ENCODE results near the gene PGAM2. TPM values are rescaled to one million over a fixed set of nuclear protein-coding genes. Genes with fewer than 3 reads are reported as not detected.

The PGAM2 gene
- total RNA-seq, 4 donors from 2014 or later = 0.57 to 1.6 (median 1.3) TPM; not detected in 1

GRCh38 chr7:44062903-44063295, 2.5 kb downstream of the PGAM2 start:
- intact Hi-C loops (cut with DNase I) = no loop called here
- Histone ChIP-seq H3K36me3 (peaks cover 32 to 51% (median 47%) of the 10 kb centered on the region in 3 donors), H3K27ac (no peak overlapping the region), H3K27me3 (no peaks in the 10 kb centered on the region), H3K4me1 (peaks cover 24 to 61% (median 34%) of the 10 kb centered on the region in 3 donors), H3K4me3 (no peak overlapping the region), H3K9me3 (no peaks in the 10 kb centered on the region)
- WGBS, 2 donors = 75% methylated on average over 1 of the region's 3 CpGs; no CpG with 5 or more reads in 1 of the 2 donors
- no peak for DNase-seq
- TF ChIP-seq POLR2A (IDR thresholded peaks at IDR 0.05) = no peak
- no peak for TF ChIP-seq CTCF (IDR thresholded peaks at IDR 0.05)

- Histone ChIP-seq H3K4me1 (peaks cover 24 to 67% (median 36%) of the 10 kb centered on the region in 3 donors), H3K4me3 (no peak overlapping the region), H3K27ac (no peak overlapping the region), H3K27me3 (no peaks in the 10 kb centered on the region), H3K36me3 (peaks cover 37 to 57% (median 52%) of the 10 kb centered on the region in 3 donors), H3K9me3 (no peaks in the 10 kb centered on the region)
- no peak for DNase-seq
- TF ChIP-seq CTCF (IDR thresholded peaks at IDR 0.05) (no peak), POLR2A (IDR thresholded peaks at IDR 0.05) (no peak)
- intact Hi-C loops (cut with DNase I) = no loop called here
- WGBS, 2 donors = 83 to 100% methylated on average over 1 to 5 of the region's 11 CpGs
Observed at GRCh38 chr7:44062180-44062902, 3.0 kb downstream of the PGAM2 start.

- H3K9me3 ChIP-seq = no peaks in the 10 kb centered on the region
- DNase-seq = no peak
- no peak overlapping the region for H3K4me3 ChIP-seq
- TF ChIP-seq POLR2A (IDR thresholded peaks at IDR 0.05) (no peak), CTCF (IDR thresholded peaks at IDR 0.05) (no peak)
- no peak overlapping the region for H3K27ac ChIP-seq
- no peaks in the 10 kb centered on the region for H3K27me3 ChIP-seq
- peaks cover 43 to 63% (median 59%) of the 10 kb centered on the region in 3 donors for H3K36me3 ChIP-seq
- H3K4me1 ChIP-seq = peaks cover 24 to 73% (median 40%) of the 10 kb centered on the region in 3 donors
- 81 to 84% methylated on average over 3 to 5 of the region's 8 CpGs for WGBS, 2 donors
- intact Hi-C loops (cut with DNase I) = no loop called here
Observed at GRCh38 chr7:44061645-44062179, 3.7 kb downstream of the PGAM2 start.

- 79 to 82% methylated on average over 6 to 7 of the region's 8 CpGs for WGBS, 2 donors
- peaks cover 47 to 69% (median 65%) of the 10 kb centered on the region in 3 donors for H3K36me3 ChIP-seq
- no peak overlapping the region for H3K4me3 ChIP-seq
- H3K27ac ChIP-seq = no peak overlapping the region
- TF ChIP-seq POLR2A (IDR thresholded peaks at IDR 0.05) (no peak), CTCF (IDR thresholded peaks at IDR 0.05) (no peak)
- intact Hi-C loops (cut with DNase I) = no loop called here
- H3K27me3 ChIP-seq = no peaks in the 10 kb centered on the region
- no peaks in the 10 kb centered on the region for H3K9me3 ChIP-seq
- H3K4me1 ChIP-seq = peaks cover 24 to 68% (median 40%) of the 10 kb centered on the region in 3 donors
- no peak for DNase-seq
Observed at GRCh38 chr7:44060948-44061644, 4.3 kb downstream of the PGAM2 start.
